Astrocyte (in vitro differentiated cells and primary cell): Measurements from ENCODE around the gene DYNLT2B. TPM values are rescaled to one million over a fixed set of nuclear protein-coding genes. Genes with fewer than 3 reads are reported as not detected.
A peak's percentile ranks its signal among the peaks of the same experiment; 100 is the strongest.

Experiments
- DNase-seq: peaks from one replicate; pipeline ENCODE4 v3.0.0-alpha.2; 2010; ENCODE audit warnings: low read depth
- FAIRE-seq: peaks from 2 replicates; lab custom pipeline; 2011; peaks lifted over from hg19 to GRCh38; lab: Jason Lieb, UNC
- H2AFZ ChIP-seq: 2 replicates; pipeline ENCODE4 v1.6.0; 2012; ENCODE audit warnings: low read depth, low read length, inconsistent platforms
- H3K27ac ChIP-seq: 2 replicates; pipeline ENCODE4 v1.5.1; 2011; ENCODE audit warnings: low read depth, low read length, inconsistent platforms
- H3K27me3 ChIP-seq: 2 replicates; pipeline ENCODE4 v1.6.0; 2011; ENCODE audit warnings: low read length, inconsistent platforms; ENCODE audit not compliant: insufficient read depth
- H3K36me3 ChIP-seq: 2 replicates; pipeline ENCODE4 v1.5.1; 2011; ENCODE audit warnings: low read length, inconsistent platforms; ENCODE audit not compliant: insufficient read depth
- H3K4me1 ChIP-seq: 2 replicates; pipeline ENCODE4 v1.5.1; 2011; ENCODE audit warnings: low read length, inconsistent platforms; ENCODE audit not compliant: insufficient read depth
- H3K4me2 ChIP-seq: 2 replicates; pipeline ENCODE4 v1.6.0; 2012; ENCODE audit warnings: low read length, inconsistent platforms
- H3K4me3 ChIP-seq: 2 replicates; pipeline ENCODE4 v1.5.1; 2011; ENCODE audit warnings: low read depth, mild to moderate bottlenecking, low read length, inconsistent platforms; ENCODE audit not compliant: insufficient read depth
- H3K79me2 ChIP-seq: 2 replicates; pipeline ENCODE4 v1.6.0; 2012; ENCODE audit warnings: mild to moderate bottlenecking, low read length, inconsistent platforms; ENCODE audit not compliant: insufficient read depth
- H3K9ac ChIP-seq: 2 replicates; pipeline ENCODE4 v1.6.0; 2012; ENCODE audit warnings: mild to moderate bottlenecking, low read length, inconsistent platforms
- H3K9me3 ChIP-seq: 2 replicates; pipeline ENCODE4 v1.5.1; 2012; ENCODE audit warnings: low read depth, mild to moderate bottlenecking, low read length, inconsistent platforms; ENCODE audit not compliant: insufficient read depth
- H4K20me1 ChIP-seq: 2 replicates; pipeline ENCODE4 v1.6.0; 2012; ENCODE audit warnings: low read length, inconsistent platforms; ENCODE audit not compliant: insufficient read depth
- H3K27ac Mint-ChIP-seq: one replicate; pipeline ENCODE4 v1.8.0; 2021; ENCODE audit warnings: mild to moderate bottlenecking, mixed read lengths; ENCODE audit not compliant: unreplicated experiment
- H3K27me3 Mint-ChIP-seq: one replicate; pipeline ENCODE4 v1.8.0; 2021; ENCODE audit warnings: low read depth, mixed read lengths; ENCODE audit not compliant: unreplicated experiment
- H3K36me3 Mint-ChIP-seq: one replicate; pipeline ENCODE4 v1.8.0; 2021; ENCODE audit warnings: low read depth, mixed read lengths; ENCODE audit not compliant: unreplicated experiment
- H3K4me1 Mint-ChIP-seq: one replicate; pipeline ENCODE4 v1.8.0; 2021; ENCODE audit warnings: low read depth, mixed read lengths; ENCODE audit not compliant: unreplicated experiment
- H3K4me3 Mint-ChIP-seq: one replicate; pipeline ENCODE4 v1.8.0; 2021; ENCODE audit warnings: mild to moderate bottlenecking, moderate library complexity, mixed read lengths; ENCODE audit not compliant: unreplicated experiment
- H3K9me3 Mint-ChIP-seq: one replicate; pipeline ENCODE4 v1.8.0; 2021; ENCODE audit warnings: mild to moderate bottlenecking, mixed read lengths; ENCODE audit not compliant: unreplicated experiment
- EZH2 ChIP-seq: IDR thresholded peaks from 2 replicates; pipeline ENCODE4 v1.6.1; 2012; ENCODE audit warnings: mild to moderate bottlenecking, low read length, inconsistent platforms; ENCODE audit not compliant: insufficient read depth
- total RNA-seq: library from RNA; stranded (reverse); gene quantifications from 2 replicates; pipeline ENCODE4 v1.2.1, GENCODE V29; 2021
- TF ChIP-seq, protein P1 (sequence below): IDR thresholded peaks from 2 replicates; pipeline ENCODE4 v1.5.1; 2011; ENCODE audit warnings: low read depth, mild to moderate bottlenecking, inconsistent platforms, low read length, moderate library complexity; ENCODE audit not compliant: insufficient read depth

The DYNLT2B gene
- total RNA-seq, 1 donor from 2014 or later: 10.9 TPM

DNA sequence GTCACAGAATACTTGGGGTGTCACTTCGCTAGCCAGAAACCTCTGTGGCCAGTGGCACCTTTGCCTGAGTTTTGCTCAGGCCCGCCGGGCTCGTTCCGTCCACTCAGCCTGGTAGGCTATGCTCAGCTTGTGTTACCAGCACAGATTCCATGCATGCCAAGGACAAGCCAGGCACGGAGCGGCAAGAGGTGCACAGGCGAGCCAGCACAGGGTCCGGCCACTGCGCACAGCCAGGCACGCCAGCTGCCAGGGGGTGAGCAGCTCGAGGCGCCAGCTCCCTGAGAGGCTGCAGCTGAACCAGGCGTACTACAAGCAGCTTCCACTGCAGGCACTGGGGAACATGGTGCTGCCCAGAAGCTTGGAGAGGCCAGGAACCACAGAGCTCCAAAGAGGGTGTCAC lies 45.2 kb downstream of the DYNLT2B start:
- Histone ChIP-seq H3K4me1 (peaks cover 15% of the 10 kb centered on the region), H2AFZ (no peak overlapping the region), H3K36me3 (peaks cover 8% of the 10 kb centered on the region), H3K9me3 (no peaks in the 10 kb centered on the region), H3K27me3 (no peaks in the 10 kb centered on the region), H3K79me2 (peaks cover 68% of the 10 kb centered on the region), H3K9ac (no peak overlapping the region), H3K27ac (no peak overlapping the region), H4K20me1 (peaks cover 32% of the 10 kb centered on the region), H3K4me2 (no peak overlapping the region), H3K4me3 (no peak overlapping the region)
- H3K4me3 Mint-ChIP-seq: no peak overlapping the region
- no peaks in the 10 kb centered on the region for H3K9me3 Mint-ChIP-seq
- H3K27me3 Mint-ChIP-seq: no peaks in the 10 kb centered on the region
- DNase-seq (no peak), FAIRE-seq (no peak)
- H3K4me1 Mint-ChIP-seq: peaks cover 21% of the 10 kb centered on the region
- H3K36me3 Mint-ChIP-seq: peaks cover 20% of the 10 kb centered on the region
- TF ChIP-seq EZH2: no peak
- TF ChIP-seq, protein P1, sequence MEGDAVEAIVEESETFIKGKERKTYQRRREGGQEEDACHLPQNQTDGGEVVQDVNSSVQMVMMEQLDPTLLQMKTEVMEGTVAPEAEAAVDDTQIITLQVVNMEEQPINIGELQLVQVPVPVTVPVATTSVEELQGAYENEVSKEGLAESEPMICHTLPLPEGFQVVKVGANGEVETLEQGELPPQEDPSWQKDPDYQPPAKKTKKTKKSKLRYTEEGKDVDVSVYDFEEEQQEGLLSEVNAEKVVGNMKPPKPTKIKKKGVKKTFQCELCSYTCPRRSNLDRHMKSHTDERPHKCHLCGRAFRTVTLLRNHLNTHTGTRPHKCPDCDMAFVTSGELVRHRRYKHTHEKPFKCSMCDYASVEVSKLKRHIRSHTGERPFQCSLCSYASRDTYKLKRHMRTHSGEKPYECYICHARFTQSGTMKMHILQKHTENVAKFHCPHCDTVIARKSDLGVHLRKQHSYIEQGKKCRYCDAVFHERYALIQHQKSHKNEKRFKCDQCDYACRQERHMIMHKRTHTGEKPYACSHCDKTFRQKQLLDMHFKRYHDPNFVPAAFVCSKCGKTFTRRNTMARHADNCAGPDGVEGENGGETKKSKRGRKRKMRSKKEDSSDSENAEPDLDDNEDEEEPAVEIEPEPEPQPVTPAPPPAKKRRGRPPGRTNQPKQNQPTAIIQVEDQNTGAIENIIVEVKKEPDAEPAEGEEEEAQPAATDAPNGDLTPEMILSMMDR: no peak
- no peak overlapping the region for H3K27ac Mint-ChIP-seq

DNA sequence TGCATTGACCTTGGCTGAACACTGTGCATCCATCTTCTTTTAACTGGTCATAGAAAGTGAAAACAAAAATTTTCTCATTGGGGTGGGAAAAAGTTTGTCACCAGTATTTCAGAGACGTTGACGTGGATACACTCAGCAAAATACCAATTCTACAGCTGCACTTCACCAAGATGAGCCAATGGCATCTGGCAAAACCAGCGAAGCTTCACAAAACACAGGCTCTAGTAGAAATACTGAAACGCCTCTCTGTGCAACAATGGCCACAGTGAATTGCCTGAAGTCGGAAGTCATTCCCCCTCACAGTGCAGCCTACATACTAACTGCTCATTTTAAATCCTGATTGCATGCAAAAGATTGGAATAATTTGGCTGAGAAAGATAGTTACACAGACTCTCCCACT lies 47.5 kb downstream of the DYNLT2B start:
- Histone ChIP-seq H3K27me3 (no peaks in the 10 kb centered on the region), H3K9ac (no peak overlapping the region), H3K9me3 (no peaks in the 10 kb centered on the region), H2AFZ (no peak overlapping the region), H4K20me1 (peaks cover 28% of the 10 kb centered on the region), H3K4me2 (no peak overlapping the region), H3K36me3 (peaks cover 12% of the 10 kb centered on the region), H3K4me1 (peaks cover 15% of the 10 kb centered on the region), H3K79me2 (peaks cover 51% of the 10 kb centered on the region), H3K27ac (no peak overlapping the region), H3K4me3 (no peak overlapping the region)
- no peak overlapping the region for H3K27ac Mint-ChIP-seq
- peaks cover 16% of the 10 kb centered on the region for H3K36me3 Mint-ChIP-seq
- H3K4me3 Mint-ChIP-seq: no peak overlapping the region
- no peak for TF ChIP-seq EZH2
- TF ChIP-seq, protein P1: no peak
- DNase-seq: no peak
- no peaks in the 10 kb centered on the region for H3K27me3 Mint-ChIP-seq
- no peaks in the 10 kb centered on the region for H3K9me3 Mint-ChIP-seq
- no peak for FAIRE-seq
- peaks cover 20% of the 10 kb centered on the region for H3K4me1 Mint-ChIP-seq

DNA sequence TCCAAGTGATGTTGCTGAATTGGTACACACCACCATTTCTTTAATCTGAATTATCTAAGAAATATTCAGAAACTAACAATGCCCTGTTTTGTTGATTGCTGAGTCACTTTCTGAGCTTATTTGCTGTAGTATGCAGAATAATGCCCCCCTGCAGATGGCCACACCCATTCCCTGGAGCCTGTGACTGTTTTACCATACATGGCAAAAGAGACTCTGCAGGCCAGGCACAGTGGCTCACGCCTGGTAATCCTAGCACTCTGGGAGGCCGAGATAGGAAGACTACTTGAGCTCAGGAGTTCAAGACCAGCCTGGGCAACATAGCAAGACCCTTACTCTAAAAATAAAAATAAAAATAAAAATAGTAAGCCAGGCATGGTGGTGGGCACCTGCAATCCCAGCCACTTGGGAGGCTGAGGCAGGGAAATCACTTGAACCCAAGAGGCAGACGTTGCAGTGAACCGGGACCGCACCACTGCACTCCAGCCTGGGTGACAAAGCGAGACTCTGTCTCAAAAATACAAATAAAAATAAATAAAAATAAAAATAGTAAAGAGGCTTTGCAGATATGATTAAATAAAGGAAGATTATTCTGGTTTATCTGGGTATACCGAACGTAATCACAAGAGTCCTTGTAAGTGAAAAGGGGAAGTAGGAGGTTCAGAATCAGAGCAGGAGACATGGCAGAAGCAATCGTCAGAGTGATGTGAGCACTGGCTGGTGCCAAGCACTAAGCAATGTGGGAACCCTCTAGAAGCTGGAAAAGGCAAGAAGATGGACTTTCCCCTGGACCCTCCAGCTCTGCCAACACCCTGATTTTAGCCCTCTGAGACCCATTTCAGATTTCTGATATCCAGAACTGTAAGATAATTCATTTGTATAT lies 49.5 kb downstream of the DYNLT2B start:
- Mint-ChIP-seq H3K4me1 (peaks cover 9% of the 10 kb centered on the region), H3K9me3 (no peaks in the 10 kb centered on the region), H3K27ac (peak overlapping the region; percentile 34), H3K27me3 (no peaks in the 10 kb centered on the region), H3K4me3 (no peak overlapping the region), H3K36me3 (peaks cover 13% of the 10 kb centered on the region)
- Histone ChIP-seq H3K4me3 (no peak overlapping the region), H4K20me1 (peaks cover 21% of the 10 kb centered on the region), H3K9me3 (no peaks in the 10 kb centered on the region), H3K27me3 (no peaks in the 10 kb centered on the region), H3K36me3 (peaks cover 12% of the 10 kb centered on the region), H3K27ac (peak overlapping the region; percentile 43), H3K4me2 (no peak overlapping the region), H3K9ac (no peak overlapping the region), H2AFZ (no peak overlapping the region), H3K4me1 (peaks cover 11% of the 10 kb centered on the region), H3K79me2 (peaks cover 39% of the 10 kb centered on the region)
- no peak for FAIRE-seq
- DNase-seq: peak; percentile 60
- TF ChIP-seq, protein P1: no peak
- no peak for TF ChIP-seq EZH2
